T1000 (cell line): ENCODE data around the gene YWHAE.
"Not testable (repeated sequence)": the region's sequence is repeated elsewhere in the genome, so short reads cannot be mapped to it uniquely, and the experiment has no call there.

Experiments used
- DNase-seq: peaks from one replicate; lab custom pipeline; 2025; ENCODE audit warnings: mixed read lengths; lab: John Stamatoyannopoulos, UW

YWHAE gene

DNA sequence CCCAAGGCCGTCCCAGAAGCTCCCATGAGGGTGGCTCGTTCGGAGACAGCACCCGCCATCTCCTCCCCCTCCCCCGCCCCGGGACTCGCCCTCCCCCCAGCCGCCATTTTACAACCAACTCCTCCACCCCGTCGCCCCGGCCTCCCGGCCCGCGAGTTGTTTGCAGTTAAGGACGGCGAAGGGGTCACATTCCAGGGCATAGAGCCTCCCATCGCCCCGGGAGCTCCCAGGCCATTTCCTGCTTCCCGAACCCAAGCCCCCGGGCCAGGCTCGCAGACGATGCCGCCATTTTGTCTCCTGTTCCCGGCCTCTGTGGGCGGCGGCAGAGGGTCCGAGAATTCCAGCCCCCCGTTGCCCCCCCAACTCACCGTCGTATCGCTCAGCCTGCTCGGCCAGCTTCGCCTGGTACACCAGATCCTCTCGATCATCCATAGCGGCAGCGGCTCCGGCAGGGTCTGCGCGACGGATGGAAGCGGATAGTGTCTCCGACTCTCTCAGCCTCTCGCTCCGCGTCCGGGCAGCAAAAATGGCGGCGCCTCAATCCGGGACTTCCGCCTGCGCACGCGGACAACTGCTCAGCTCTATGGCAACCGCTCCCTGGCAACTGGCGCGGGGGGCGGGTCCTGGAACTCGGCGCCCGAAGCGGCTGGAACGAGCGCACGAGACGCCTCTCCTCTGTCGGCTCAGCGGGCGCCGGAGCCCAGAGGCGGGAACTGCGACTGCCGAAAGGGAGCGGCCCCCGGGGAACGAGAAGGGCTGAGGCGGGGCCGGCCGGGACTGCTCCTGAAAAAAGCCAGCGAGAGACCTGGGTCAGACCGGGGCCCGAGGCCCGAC, at the start of gene YWHAE:
Gene YWHAE (minus strand): TSS at position 544 of the 834 bp plus-strand sequence. CDS start 112 bp downstream, at position 432.
- peak; percentile 95 for DNase-seq

DNA sequence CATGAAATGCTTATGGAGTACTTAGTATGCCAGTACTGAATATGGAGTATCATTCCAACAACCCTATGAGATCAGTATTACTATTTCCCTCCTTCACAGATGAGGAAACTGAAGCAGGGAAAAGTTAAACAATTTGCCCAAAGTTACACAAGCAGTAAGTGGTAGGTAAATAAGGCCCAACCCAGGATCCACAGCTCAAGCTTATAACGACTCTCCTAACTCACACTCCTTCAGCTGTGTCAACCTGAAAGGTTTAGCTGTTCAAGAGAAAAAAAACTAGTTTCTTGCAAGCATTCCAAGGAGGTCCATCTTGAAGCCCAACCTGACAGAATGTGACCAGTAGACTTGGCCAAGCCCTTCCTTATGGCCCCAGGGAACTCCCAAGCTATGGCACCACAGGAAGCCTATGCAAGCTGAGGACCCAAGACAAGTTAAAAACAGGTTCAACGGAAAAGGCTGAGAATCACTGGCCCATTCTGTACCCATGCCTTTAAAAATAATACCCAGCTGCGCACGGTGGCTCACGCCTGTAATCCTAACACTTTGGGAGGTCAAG, 49.5 kb upstream of the YWHAE start:
- no peak for DNase-seq

DNA sequence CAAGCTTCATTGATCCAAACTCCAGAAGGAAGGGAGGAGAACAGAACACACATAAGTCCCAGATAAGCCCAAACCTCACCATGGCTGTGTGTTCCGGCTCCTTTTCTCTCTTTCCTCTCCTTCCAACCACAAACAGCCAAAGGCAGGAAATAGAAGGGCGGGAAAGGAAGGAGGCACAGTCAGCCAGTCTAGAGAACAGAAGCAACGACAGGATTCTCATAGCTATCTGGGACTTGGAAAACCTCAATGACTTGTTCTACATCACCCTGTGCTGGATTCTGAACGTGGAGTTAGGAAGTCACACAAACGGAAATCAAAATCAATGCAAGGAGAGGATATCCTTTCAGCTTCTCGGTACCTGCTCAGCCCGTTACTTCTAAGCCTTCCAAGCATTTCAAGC, 47.0 kb upstream of the YWHAE start:
- no peak for DNase-seq

DNA sequence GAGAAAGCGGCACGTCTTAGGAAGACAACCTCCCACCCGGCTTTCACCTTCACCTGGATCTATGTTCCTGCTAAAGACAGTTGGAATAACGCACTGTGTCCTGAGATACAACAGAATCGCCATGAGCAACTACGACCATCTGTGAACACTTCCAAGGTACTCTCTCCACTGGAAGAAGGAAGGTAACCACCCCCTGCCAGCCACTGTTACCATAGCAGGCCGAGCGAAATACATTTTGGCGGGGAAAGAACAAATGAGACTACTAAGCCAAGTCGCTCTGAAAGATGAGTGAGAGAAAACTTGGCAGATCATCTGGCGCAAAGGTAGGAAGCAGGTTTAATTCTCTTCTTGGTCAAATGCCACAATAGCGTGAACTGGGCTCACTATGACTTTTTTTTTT, 46.2 kb upstream of the YWHAE start:
- DNase-seq, result no peak

DNA sequence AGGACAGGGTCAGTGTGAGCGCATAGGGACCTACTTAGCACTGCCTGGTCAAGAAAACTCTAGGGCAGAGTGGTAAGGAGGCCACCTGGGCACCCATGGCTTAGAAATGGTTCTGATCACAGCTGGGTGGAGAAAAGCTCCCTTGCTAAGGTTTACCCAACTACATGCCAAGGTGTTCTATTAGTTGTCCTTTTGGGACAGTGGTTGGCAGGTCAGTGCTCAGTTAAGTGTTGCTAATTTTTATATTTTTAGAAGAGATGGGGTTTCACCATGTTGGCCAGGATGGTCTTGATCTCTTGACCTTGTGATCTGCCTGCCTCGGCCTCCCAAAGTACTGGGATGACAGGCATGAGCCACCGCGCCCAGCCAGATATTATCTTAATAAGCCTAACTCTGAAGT, 45.7 kb upstream of the YWHAE start:
- DNase-seq, result not testable (repeated sequence)

DNA sequence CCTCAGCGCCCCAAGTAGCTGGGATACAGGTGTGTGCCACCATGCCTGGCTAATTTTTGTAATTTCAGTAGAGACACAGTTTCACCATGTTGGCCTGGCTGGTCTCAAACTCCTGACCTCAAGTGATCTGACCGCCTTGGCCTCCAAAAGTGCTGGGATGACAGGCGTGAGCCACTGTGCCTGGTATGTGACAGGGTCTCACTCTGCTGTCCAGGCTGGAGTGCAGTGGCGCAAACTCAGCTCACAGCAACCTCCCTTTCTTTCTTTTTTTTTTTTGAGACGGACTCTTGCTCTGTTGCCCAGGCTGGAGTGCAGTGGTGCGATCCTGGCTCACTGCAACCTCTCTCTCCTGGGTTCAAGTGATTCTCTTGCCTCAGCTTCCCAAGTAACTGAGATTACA, 42.7 kb upstream of the YWHAE start:
- not testable (repeated sequence) for DNase-seq

DNA sequence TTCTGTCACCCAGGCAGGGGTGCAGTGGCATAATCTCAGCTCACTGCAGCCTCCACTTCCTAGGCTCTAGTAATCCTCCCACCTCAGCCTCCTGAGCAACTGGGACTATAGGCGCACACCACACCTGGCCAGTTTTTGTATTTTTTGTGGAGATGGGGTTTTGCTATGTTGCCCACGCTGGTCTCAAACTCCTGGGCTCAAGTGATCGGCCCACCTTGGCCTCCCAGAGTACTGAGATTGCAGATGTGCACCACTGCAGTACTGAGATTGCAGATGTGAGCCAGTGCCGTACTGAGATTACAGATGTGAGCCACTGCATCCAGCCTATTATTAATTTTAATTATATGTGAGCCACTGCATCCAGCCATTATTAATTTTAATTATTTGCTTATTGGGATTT, 42.2 kb upstream of the YWHAE start:
- DNase-seq, result no peak

DNA sequence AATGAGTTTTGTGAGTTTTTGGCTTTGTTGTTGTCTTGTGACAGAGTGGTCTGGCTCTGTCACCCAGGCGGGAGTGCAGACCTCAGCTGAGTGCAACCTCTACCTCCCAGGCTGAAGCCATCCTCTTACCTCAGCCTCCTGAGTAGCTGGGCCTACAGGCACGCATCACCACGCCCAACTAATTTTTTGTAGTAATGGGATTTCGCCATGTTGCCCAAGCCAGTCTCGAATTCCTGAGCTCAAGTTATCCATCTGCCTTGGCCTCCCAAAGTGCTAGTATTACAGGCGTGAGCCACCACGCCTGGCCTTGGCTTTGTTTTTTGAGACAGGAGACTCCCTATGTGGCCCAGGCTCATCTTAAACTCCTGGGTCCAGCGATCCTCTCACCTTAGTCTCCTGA, 40.9 kb upstream of the YWHAE start:
- no peak for DNase-seq

DNA sequence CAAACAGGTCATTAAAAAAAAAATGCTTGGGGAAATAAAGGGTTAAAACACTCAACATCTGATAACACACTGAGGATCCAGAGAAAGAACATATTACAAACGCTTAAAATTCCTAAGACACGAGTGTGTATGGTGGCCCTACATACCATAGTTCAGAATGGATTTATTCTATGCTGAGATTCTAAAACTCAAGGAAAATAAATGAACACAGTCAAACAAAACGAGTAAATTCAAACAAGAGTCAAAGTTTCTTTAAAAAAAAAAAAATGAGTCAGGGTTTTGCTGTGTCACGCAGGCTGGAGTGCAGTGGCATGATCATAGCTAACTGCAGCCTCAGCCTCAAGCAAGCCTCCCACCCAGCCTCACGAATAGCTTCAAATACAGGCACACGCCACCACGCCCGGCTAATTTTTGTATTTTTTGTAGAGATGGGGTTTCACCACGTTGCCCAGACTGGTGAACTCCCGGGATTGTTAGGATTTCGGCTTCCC, 38.6 kb upstream of the YWHAE start:
- DNase-seq, result no peak

DNA sequence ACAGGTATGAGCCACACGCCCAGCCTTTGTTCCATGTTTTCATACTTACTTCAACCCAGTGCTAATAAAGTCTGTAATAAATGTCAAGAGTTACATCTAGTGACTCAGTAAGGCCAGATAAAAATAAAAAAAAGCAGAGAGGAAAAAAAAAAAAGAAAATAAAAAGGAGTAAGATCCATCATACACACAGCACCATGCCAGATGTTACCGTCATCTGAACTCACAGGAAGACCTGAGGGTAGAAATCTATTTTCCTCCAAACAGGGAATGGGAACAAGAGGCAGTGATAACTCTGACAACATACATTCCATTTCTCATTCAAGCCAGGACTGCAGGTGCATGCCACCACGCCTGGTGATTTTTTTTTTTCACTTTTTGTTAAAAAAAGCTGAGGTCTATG, 35.3 kb upstream of the YWHAE start:
- no peak for DNase-seq

DNA sequence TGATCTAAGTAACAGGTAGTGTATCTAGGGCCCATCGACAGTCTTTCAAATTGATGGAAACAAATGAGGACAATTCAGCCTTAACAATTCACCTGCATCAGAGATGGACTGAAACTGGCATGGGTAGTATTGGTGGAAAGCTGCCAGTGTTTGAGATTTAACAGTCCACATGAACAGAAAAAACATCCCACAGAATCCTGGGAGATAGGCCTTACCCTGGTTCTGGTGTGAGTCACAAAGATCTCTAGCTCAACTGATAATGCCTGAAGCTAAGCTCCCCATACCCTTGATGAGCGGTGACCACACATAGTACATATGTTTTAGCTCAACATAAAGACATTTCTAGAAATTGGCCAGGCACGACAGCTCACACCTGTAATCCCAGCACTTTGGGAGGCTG, 34.1 kb upstream of the YWHAE start:
- no peak for DNase-seq

DNA sequence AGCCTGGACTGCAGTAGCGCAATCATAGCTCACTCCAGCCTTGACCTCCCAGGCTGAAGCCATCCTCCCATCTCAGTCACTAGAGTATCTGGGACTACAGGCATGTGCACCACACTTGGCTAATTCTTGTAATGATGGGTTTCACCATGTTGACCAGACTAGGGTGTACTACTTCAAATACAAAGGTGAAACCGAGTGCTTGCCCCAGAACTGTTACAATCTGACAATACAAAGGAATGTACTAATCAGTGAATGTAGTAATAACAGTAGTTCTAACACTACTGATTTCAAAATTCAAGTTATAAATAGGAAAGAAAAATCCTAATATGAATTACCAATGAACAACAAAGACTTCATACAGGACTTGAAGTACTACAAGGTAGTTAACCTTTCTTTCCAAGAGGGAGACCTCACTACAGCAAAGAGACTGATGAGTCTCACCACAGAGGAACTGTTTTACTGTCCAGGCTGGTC, 31.6 kb upstream of the YWHAE start:
- DNase-seq, result no peak

DNA sequence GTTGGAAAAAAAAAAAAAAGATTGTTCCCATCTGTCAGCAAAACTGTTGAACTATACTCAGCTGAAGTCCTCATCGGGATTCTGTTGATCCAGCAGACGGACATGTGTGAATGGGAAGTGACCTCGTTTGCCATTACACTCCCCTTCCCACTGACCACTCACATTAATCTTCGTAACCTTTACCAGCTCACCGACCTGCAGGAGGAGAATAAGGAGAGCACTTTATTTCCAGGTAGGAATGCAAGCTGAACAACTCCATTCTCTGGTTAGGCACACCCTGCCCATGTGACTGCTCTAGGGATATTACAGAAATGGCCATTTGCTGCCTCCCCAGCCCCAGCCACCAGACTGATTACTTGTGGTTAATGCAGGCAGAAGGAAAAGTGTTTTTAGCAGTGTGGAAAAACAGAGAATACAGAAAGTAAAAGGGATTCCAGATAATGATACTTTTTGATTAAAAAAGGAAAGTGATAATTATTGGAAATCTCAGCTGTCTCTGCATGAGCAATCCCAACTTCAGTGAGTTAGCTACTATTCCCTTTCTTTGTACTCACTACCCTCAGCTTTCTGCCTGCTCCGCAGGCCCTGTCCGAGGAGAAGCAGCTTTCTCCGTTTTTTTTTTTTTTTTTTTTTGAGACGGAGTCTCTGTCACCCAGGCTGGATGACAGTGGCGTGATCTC, 23.6 kb upstream of the YWHAE start:
- DNase-seq, result no peak

DNA sequence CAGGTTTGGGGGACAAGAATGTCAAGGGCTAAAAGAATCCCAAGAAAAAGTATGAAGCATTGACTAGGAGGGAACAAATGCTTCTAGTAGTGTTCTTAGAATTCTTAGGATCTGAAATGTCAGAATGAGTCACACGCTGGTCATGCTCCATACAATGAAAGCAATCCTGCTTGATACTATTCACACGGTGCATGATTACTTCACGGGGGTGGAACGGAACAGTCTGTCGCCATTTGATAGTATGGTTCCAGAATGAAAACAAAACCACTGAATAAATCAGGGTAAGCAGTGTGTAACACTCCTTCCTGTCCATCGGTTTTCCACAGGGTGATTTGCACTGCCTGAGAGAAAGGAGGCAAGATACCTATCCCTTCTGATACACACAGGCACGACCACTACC, 22.9 kb upstream of the YWHAE start:
- DNase-seq, result peak; percentile 40

DNA sequence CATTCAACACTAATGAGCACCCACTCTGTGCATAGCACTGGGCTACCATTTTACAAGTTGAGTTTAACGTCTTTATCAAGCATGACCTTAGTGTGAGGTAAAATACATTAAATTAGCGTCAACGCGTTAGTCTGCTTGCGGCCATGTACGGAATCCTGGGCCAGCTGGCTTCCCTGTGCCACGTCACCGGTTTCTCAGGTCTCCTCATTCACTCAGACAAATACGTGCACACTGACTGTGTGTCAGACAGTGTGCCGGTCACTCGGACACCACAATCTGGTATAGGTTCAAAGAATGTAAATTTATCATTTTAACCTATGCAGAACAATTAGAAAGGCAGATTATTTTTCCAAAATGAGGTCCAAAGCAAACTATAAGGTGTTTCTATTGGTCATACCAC, 21.4 kb upstream of the YWHAE start:
- DNase-seq, result no peak

DNA sequence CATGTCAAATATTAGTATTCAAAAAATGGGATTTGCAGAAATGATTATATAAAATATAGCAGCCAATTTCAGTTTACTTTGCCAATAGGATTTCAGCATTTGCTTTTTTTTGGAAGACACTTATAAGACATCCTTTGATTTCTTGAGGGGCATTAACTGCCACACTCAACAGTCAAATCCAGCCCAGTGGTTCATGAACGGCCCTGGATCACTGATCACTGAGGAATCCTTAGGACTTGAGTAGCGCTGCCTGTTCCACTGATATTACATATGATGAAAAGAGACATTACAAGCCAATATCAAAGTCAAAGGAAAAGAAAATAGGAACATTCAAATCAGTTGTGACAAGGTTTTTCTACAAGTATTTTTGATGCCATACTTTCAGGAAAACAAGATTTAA, 21.0 kb upstream of the YWHAE start:
- no peak for DNase-seq

DNA sequence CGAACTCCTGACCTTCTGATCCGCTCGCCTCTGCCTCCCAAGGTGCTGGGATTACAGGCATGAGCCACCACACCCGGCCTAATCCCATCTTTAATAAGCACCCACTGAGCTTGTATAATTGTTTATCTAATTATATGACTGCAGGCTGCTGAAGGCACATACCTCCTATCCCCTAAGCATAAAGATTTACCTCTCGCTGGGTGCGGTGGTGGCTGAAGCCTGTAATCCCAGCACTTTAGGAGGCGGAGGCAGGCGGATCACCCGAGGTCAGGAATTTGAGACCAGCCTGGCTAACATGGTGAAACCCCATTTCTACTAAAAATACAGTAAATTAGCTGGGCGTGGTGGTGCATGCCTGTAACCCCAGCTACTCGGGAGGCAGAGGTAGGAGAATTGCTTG, 20.1 kb upstream of the YWHAE start:
- DNase-seq, result no peak

DNA sequence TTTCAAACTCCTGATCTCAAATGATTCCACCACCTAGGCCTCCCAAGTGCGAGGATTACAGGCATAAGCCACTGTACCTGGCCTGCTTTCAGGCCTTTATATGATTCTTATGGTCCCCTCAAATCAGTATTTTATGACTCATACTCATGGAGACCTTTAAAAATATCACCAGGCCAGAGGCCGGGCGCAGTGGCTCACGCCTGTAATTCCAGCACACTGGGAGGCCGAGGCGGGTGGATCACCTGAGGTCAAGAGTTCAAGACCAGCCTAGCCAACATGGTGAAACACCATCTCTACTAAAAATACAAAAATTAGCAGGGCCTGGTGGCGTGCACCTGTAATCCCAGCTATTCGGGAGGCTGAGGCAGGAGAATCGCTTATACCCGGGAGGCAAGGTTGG, 18.5 kb upstream of the YWHAE start:
- not testable (repeated sequence) for DNase-seq

DNA sequence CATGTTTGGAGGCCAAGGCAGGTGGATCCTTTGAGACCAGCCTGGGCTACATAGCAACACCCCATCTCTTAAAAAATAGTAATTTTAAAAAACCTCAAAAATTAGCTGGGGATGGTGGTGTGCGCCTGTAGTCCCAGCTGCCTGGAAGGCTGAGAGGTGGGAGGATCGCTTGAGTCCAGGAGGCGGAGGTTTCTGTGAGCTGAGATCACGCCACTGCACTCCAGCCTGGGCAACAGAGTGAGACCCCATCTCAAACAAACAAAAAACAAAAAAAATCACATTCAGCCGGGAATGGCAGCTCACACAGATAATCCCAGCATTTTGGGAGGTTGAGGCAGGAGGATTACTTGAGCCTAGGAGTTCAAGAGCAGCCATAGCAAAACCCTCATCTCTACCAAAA, 16.4 kb upstream of the YWHAE start:
- no peak for DNase-seq

DNA sequence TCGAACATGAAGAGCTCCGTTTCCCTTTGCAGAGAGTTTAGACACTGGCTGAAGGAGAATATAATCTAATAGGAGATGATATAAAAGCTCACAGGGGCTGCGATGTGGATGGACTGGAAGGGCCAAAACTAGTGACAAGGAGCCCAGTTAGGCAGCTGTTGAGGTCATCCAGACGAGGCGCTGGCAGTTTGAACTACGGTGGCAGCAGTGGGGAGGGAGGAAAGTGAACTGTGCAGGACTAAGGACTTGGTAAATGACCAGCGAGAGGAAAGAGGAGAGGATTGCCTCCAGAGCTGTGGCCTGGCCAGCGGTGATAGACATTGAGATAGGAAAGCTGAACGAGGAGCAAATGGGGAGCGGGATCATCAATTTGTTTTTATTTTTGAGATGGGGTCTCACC, 14.6 kb upstream of the YWHAE start:
- no peak for DNase-seq

DNA sequence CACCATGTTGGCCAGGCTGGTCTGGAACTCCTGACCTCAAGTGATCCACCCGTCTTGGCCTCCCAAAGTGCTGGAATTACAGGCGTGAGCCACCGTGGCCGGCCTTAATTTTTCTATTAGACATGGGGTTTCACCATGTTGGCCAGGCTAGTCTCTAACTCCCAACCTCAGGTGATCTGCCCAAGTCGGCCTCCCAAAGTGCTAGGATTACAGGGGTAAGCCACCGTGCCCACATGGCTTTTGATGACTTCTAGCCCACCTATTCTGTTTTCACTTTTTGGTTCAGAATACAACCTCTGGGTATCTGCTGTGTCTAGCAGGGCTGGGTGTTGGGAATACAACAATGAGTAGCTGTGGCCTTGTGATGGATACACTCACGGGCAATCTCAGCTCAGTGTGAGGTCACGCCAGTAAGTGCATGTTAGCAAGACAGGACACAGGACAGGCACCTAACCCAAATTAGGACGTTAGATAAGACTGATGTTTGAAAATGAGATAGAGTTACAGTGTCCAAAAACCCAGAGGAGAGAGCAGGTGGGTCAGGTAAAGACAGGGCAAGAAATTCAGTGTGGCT, 14.1 kb upstream of the YWHAE start:
- DNase-seq, result no peak

DNA sequence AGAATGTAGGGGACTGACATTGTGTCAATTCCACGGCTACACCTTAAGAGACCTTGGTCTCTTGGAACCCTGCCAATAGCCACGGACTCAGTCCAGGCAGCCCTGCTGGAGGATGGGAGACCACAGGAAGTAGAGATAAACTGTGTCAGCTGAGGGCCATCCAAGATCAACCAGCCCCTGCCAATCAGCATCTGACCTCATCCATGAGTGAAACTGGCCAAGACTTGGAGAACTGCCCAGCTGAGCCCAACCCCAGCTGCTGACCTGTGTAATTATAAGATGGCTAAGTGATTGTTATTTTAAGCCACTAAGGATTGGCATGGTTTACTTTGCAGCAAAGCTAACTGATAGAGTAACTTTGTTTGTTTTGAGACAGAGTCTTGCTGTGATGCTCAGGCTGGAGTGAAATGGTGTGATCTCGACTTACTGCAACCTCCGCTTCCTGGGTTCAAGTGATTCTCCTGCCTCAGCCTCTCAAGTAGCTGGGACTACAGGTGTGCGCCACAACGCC, 13.3 kb upstream of the YWHAE start:
- peak; percentile 63 for DNase-seq
